Astrocyte (in vitro differentiated cells and primary cell): ENCODE data around the gene ZHX3. TPM values are rescaled to one million over a fixed set of nuclear protein-coding genes. Genes with fewer than 3 reads are reported as not detected.

Source experiments
- DNase-seq: peaks from one replicate; pipeline ENCODE4 v3.0.0-alpha.2; 2010; ENCODE audit warnings: low read depth
- FAIRE-seq: peaks from 2 replicates; lab custom pipeline; 2011; peaks lifted over from hg19 to GRCh38; lab: Jason Lieb, UNC
- H2AFZ ChIP-seq: 2 replicates; pipeline ENCODE4 v1.6.0; 2012; ENCODE audit warnings: low read depth, low read length, inconsistent platforms
- H3K27ac ChIP-seq: 2 replicates; pipeline ENCODE4 v1.5.1; 2011; ENCODE audit warnings: low read depth, low read length, inconsistent platforms
- H3K27me3 ChIP-seq: 2 replicates; pipeline ENCODE4 v1.6.0; 2011; ENCODE audit warnings: low read length, inconsistent platforms; ENCODE audit not compliant: insufficient read depth
- H3K36me3 ChIP-seq: 2 replicates; pipeline ENCODE4 v1.5.1; 2011; ENCODE audit warnings: low read length, inconsistent platforms; ENCODE audit not compliant: insufficient read depth
- H3K4me1 ChIP-seq: 2 replicates; pipeline ENCODE4 v1.5.1; 2011; ENCODE audit warnings: low read length, inconsistent platforms; ENCODE audit not compliant: insufficient read depth
- H3K4me2 ChIP-seq: 2 replicates; pipeline ENCODE4 v1.6.0; 2012; ENCODE audit warnings: low read length, inconsistent platforms
- H3K4me3 ChIP-seq: 2 replicates; pipeline ENCODE4 v1.5.1; 2011; ENCODE audit warnings: low read depth, mild to moderate bottlenecking, low read length, inconsistent platforms; ENCODE audit not compliant: insufficient read depth
- H3K79me2 ChIP-seq: 2 replicates; pipeline ENCODE4 v1.6.0; 2012; ENCODE audit warnings: mild to moderate bottlenecking, low read length, inconsistent platforms; ENCODE audit not compliant: insufficient read depth
- H3K9ac ChIP-seq: 2 replicates; pipeline ENCODE4 v1.6.0; 2012; ENCODE audit warnings: mild to moderate bottlenecking, low read length, inconsistent platforms
- H3K9me3 ChIP-seq: 2 replicates; pipeline ENCODE4 v1.5.1; 2012; ENCODE audit warnings: low read depth, mild to moderate bottlenecking, low read length, inconsistent platforms; ENCODE audit not compliant: insufficient read depth
- H4K20me1 ChIP-seq: 2 replicates; pipeline ENCODE4 v1.6.0; 2012; ENCODE audit warnings: low read length, inconsistent platforms; ENCODE audit not compliant: insufficient read depth
- H3K27ac Mint-ChIP-seq: one replicate; pipeline ENCODE4 v1.8.0; 2021; ENCODE audit warnings: mild to moderate bottlenecking, mixed read lengths; ENCODE audit not compliant: unreplicated experiment
- H3K27me3 Mint-ChIP-seq: one replicate; pipeline ENCODE4 v1.8.0; 2021; ENCODE audit warnings: low read depth, mixed read lengths; ENCODE audit not compliant: unreplicated experiment
- H3K36me3 Mint-ChIP-seq: one replicate; pipeline ENCODE4 v1.8.0; 2021; ENCODE audit warnings: low read depth, mixed read lengths; ENCODE audit not compliant: unreplicated experiment
- H3K4me1 Mint-ChIP-seq: one replicate; pipeline ENCODE4 v1.8.0; 2021; ENCODE audit warnings: low read depth, mixed read lengths; ENCODE audit not compliant: unreplicated experiment
- H3K4me3 Mint-ChIP-seq: one replicate; pipeline ENCODE4 v1.8.0; 2021; ENCODE audit warnings: mild to moderate bottlenecking, moderate library complexity, mixed read lengths; ENCODE audit not compliant: unreplicated experiment
- H3K9me3 Mint-ChIP-seq: one replicate; pipeline ENCODE4 v1.8.0; 2021; ENCODE audit warnings: mild to moderate bottlenecking, mixed read lengths; ENCODE audit not compliant: unreplicated experiment
- EZH2 ChIP-seq: IDR thresholded peaks from 2 replicates; pipeline ENCODE4 v1.6.1; 2012; ENCODE audit warnings: mild to moderate bottlenecking, low read length, inconsistent platforms; ENCODE audit not compliant: insufficient read depth
- total RNA-seq: library from RNA; stranded (reverse); gene quantifications from 2 replicates; pipeline ENCODE4 v1.2.1, GENCODE V29; 2021
- TF ChIP-seq, protein P1 (sequence below): IDR thresholded peaks from 2 replicates; pipeline ENCODE4 v1.5.1; 2011; ENCODE audit warnings: low read depth, mild to moderate bottlenecking, inconsistent platforms, low read length, moderate library complexity; ENCODE audit not compliant: insufficient read depth

The ZHX3 gene
- total RNA-seq, 1 donor from 2014 or later: 41.6 TPM

DNA sequence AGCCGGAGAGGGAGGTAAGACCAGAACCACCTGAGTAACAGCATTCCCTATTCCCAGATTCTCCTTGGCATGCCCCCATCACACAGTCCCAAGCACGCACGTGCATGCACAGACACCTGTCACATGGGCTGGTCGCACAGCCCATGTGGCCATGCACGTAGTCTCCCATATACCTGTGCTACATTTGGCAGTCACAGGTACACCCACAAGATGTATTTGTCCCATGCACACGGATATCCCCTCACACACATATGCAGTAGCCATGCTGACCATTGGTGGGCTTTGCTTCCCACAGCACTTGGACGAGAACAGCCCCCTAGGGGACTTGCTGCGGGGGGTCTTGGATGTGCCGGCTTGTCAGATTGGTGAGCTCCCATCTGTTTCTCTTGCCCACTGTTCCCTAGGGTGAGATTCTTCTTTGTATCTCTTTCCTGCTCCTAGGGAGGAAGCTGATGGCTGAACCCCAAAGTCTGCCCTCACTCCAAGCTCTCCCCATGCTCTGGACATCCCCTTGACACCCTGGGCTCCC, 148.3 kb downstream of the ZHX3 start:
- Histone ChIP-seq H3K36me3 (peaks cover 62% of the 10 kb centered on the region), H3K27ac (peak overlapping the region; percentile 25), H3K9ac (no peak overlapping the region), H4K20me1 (peaks cover 63% of the 10 kb centered on the region), H3K27me3 (no peaks in the 10 kb centered on the region), H3K4me1 (peaks cover 6% of the 10 kb centered on the region), H3K4me2 (no peak overlapping the region), H3K9me3 (no peaks in the 10 kb centered on the region), H3K79me2 (no peaks in the 10 kb centered on the region), H2AFZ (no peak overlapping the region), H3K4me3 (no peak overlapping the region)
- Mint-ChIP-seq H3K27me3 (no peaks in the 10 kb centered on the region), H3K4me3 (no peak overlapping the region), H3K27ac (no peak overlapping the region), H3K36me3 (peaks cover 56% of the 10 kb centered on the region), H3K9me3 (no peaks in the 10 kb centered on the region), H3K4me1 (peaks cover 2% of the 10 kb centered on the region)
- DNase-seq (no peak), FAIRE-seq (no peak)
- no peak for TF ChIP-seq EZH2
- TF ChIP-seq, protein P1, sequence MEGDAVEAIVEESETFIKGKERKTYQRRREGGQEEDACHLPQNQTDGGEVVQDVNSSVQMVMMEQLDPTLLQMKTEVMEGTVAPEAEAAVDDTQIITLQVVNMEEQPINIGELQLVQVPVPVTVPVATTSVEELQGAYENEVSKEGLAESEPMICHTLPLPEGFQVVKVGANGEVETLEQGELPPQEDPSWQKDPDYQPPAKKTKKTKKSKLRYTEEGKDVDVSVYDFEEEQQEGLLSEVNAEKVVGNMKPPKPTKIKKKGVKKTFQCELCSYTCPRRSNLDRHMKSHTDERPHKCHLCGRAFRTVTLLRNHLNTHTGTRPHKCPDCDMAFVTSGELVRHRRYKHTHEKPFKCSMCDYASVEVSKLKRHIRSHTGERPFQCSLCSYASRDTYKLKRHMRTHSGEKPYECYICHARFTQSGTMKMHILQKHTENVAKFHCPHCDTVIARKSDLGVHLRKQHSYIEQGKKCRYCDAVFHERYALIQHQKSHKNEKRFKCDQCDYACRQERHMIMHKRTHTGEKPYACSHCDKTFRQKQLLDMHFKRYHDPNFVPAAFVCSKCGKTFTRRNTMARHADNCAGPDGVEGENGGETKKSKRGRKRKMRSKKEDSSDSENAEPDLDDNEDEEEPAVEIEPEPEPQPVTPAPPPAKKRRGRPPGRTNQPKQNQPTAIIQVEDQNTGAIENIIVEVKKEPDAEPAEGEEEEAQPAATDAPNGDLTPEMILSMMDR: no peak

DNA sequence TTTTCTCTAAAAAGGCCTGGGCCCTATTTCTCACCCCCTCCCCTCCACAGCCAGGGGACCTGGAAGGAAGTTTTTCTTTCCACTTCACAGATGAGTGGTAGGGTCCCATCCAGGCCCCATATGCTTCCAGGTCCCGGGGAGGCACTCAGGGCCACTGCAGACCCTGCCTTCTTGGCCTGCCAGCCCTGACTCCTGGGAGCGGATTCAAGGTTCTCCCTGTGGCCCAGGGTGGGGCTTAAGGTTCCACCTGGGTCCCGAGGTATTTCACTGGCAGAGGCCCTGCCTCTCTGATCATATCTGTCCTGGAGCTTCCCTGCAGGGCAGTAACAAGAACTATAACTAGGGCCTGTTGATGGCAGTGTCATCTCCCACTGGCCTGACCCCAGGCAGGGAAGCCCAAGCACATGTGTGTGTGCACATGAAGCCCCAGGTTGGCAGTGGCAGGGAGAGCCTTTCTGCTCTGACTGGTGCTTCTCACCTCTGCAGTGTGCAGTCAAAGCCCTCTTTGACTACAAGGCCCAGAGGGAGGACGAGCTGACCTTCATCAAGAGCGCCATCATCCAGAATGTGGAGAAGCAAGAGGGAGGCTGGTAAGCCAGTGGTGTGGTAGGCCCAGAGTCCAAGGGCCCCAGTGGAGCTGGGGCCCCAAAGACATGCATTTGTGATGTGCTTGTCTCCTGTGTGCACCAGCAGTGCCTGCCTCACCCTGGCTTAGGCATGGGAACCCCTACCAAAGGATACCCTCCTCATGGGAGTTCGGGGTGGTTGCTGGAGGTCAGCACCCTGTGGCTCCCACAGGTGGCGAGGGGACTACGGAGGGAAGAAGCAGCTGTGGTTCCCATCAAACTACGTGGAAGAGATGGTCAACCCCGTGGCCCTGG, 149.0 kb downstream of the ZHX3 start:
- no peaks in the 10 kb centered on the region for H3K9me3 ChIP-seq
- no peak overlapping the region for H2AFZ ChIP-seq
- no peak overlapping the region for H3K4me2 ChIP-seq
- no peak overlapping the region for H3K4me3 ChIP-seq
- H3K27me3 ChIP-seq: no peaks in the 10 kb centered on the region
- peaks cover 6% of the 10 kb centered on the region for H3K4me1 ChIP-seq
- H3K36me3 ChIP-seq: peaks cover 59% of the 10 kb centered on the region
- H4K20me1 ChIP-seq: peaks cover 65% of the 10 kb centered on the region
- no peak overlapping the region for H3K27ac ChIP-seq
- FAIRE-seq (no peak), DNase-seq (no peak)
- TF ChIP-seq EZH2: no peak
- TF ChIP-seq, protein P1: no peak
- Mint-ChIP-seq H3K27me3 (no peaks in the 10 kb centered on the region), H3K4me3 (no peak overlapping the region), H3K27ac (no peak overlapping the region), H3K36me3 (peaks cover 58% of the 10 kb centered on the region), H3K4me1 (no peaks in the 10 kb centered on the region), H3K9me3 (no peaks in the 10 kb centered on the region)
- H3K9ac ChIP-seq: no peak overlapping the region
- H3K79me2 ChIP-seq: no peaks in the 10 kb centered on the region
